ENCODE data around the gene KCNT1.

DNA sequence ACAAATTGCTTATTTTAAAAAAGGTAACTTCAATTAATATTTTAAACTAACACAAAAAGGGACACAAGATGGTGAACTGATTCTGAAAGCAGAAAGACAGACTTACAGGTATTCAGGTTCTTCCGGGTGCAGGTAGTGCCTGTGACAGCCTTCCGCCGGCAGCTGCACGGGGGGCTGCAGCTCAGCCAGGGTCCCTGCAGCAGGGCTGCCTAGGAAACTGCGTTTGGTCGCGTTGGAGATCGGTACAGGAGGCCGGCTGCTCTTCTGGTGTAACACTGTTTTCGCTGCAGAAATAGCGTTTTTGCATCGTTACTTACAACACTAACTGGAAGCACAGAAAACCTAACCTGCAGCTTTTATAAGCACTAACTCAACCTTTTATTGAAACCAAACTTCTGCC lies 125.3 kb downstream of the KCNT1 start:
- no peak for TF ChIP-seq EZH2phosphoT487 (IDR thresholded peaks at IDR 0.05; ENCODE audit: borderline replicate concordance, low read length)
- TF ChIP-seq, protein P1, sequence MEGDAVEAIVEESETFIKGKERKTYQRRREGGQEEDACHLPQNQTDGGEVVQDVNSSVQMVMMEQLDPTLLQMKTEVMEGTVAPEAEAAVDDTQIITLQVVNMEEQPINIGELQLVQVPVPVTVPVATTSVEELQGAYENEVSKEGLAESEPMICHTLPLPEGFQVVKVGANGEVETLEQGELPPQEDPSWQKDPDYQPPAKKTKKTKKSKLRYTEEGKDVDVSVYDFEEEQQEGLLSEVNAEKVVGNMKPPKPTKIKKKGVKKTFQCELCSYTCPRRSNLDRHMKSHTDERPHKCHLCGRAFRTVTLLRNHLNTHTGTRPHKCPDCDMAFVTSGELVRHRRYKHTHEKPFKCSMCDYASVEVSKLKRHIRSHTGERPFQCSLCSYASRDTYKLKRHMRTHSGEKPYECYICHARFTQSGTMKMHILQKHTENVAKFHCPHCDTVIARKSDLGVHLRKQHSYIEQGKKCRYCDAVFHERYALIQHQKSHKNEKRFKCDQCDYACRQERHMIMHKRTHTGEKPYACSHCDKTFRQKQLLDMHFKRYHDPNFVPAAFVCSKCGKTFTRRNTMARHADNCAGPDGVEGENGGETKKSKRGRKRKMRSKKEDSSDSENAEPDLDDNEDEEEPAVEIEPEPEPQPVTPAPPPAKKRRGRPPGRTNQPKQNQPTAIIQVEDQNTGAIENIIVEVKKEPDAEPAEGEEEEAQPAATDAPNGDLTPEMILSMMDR (IDR thresholded peaks at IDR 0.05; ENCODE audit: low read depth, low read length, poor library complexity, severe bottlenecking), result no peak

Data from DOHH2 (cell line).